Measurements from ENCODE around the gene ARHGAP45. TPM values are rescaled to one million over a fixed set of nuclear protein-coding genes. Genes with fewer than 3 reads are reported as not detected.

The ARHGAP45 gene
- total RNA-seq, 1 donor, result 0.18 TPM

DNA sequence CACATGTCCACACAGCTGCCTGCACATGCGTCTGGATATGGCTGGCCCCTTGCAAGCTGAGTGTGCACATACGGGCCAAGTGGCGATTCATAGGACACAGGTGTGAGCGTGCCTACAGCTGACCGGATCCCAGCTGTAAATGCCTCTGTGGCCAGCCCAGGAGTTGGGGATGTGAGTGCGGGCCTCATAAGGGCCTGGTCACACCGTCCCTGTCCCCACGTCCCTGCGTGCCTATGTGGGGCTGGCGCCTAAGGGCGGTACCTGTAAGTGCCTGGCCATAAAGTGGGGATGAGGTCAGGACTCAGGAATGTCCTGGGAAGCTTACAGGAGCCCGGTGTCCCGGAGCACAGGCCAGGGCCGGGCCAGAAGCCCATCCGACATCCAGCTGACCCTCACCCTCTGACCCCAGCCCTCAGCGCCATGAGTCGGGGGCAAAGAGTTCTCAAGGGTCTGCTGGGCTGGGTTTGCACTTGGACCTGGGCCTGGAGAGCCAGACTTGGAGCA lies 1.3 kb upstream of the ARHGAP45 start:
- TF ChIP-seq CTCF (IDR thresholded peaks at IDR 0.05; ENCODE audit: insufficient read depth, low read length), result no peak
- H3K4me3 ChIP-seq (ENCODE audit: low read depth, low read length), result no peak overlapping the region
- DNase-seq (ENCODE audit: low read depth), result no peak

GRCh38 chr19:1066251-1066747 lies 668 bp upstream of the ARHGAP45 start:
- TF ChIP-seq CTCF (IDR thresholded peaks at IDR 0.05; ENCODE audit: insufficient read depth, low read length), result no peak
- no peak for DNase-seq (ENCODE audit: low read depth)
- H3K4me3 ChIP-seq (ENCODE audit: low read depth, low read length), result no peak overlapping the region

DNA sequence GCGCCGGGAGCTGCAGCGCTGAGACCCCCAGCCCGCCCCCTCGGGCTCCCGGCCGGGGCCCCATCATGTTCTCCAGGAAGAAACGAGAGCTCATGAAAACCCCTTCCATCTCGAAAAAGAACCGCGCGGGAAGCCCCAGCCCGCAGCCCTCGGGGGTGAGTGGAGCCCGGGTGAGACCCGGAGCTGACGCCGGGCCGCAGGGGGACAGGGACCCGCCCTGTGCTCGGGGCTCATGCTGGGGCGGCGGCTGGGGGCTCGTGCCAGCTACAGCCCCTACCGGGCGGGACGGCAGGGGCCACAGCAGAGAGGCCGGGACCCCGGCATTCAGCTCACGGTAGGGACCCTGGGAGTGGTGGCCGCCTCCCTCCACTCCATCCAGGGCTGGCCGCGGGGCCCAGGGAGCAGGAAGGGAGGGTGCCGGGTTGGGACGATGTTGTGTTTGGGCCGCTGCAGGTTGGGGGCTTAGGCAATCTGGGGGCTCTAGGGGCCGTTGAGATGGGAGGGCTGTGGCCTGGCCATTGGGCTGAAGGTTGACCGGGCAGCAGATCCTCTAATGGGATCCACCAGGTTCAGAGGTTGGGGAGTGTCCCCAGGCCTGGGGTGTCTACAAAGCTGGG lies 482 bp downstream of the ARHGAP45 start:
- DNase-seq (ENCODE audit: low read depth), result no peak
- H3K4me3 ChIP-seq (ENCODE audit: low read depth, low read length), result peak overlapping the region; percentile 22
- no peak for TF ChIP-seq CTCF (IDR thresholded peaks at IDR 0.05; ENCODE audit: insufficient read depth, low read length)

DNA sequence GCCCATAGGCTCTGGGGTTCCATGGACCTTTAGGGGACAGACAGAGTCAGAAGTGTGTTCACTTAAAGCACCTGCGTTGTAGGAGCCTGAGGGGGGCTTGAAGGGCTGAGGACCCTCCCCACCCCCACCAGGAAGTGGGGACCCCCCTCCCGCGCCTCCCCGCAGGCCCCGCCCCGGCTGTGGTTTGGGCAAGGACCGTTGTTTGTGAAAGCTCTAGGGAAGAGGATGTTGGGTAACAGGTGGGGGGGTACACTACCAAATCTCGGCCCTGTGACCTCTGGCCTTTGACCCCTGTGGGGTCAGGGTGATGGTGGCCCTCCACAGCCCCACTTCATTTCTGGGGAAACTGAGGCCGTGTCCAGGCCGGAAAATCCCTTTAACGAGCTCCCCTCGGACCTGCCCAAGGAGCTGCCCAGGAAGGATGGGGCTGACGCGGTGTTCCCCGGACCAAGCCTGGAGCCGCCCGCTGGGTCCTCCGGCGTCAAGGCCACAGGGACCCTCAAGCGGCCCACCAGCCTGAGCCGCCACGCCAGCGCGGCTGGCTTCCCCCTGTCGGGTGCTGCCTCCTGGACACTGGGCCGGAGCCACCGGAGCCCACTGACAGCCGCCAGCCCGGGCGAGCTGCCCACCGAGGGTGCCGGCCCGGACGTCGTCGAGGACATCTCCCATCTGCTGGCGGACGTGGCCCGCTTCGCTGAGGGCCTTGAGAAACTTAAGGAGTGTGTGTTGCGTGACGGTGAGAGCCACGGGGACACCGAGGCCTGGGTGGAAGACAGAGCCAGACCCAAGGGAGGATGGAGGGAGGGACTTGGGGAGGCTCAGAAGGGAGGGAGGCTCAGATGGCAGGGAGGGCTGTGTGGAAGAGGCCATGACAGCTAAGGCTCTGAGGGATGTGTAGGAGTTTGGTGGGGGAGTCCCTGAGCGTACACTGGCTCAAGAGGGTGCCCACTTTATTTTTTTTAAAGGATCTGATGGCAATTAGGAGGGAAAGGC lies 1.3 kb downstream of the ARHGAP45 start:
- no peak for TF ChIP-seq CTCF (IDR thresholded peaks at IDR 0.05; ENCODE audit: insufficient read depth, low read length)
- DNase-seq (ENCODE audit: low read depth), result no peak
- H3K4me3 ChIP-seq (ENCODE audit: low read depth, low read length), result no peak overlapping the region

DNA sequence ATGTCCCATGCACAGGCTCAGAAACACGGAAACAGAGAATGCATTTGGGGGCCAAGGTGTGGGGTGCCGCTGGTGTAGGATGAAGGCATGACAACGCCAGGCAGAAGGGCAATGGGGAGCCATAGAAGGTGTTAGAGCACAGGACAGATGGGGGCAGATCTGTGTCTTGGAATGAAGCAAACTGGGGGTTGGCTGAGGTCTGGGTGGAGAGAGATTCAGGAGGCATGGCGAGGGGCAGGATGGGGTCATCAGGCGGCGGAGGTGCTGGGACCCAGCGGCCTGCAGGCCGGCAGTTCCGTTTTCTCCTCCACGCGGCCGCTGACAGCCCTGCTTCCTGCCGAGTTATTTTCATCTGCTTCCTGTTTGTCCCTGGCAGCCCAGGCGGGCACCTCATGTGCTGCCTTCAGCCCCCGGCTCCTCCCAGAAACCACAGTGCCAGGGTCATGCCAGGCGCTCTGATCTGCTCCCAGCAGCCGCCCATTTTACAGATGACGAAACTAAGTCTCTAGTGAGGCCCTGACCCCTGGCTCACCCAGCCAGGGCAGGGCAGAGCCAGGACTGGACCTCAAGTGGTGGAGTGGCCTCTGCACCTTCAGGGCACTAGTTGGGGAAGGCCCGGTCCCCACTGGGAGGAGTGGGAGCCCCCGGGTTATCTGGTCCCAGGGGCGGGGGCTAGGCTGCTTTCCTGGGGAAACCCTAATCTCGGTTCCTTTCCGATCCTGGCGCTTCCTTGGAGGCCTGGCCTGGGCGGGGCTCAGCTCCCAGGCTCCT lies 2.2 kb downstream of the ARHGAP45 start:
- TF ChIP-seq CTCF (IDR thresholded peaks at IDR 0.05; ENCODE audit: insufficient read depth, low read length), result no peak
- DNase-seq (ENCODE audit: low read depth), result no peak
- H3K4me3 ChIP-seq (ENCODE audit: low read depth, low read length), result no peak overlapping the region

- DNase-seq (ENCODE audit: low read depth), result no peak
- H3K4me3 ChIP-seq (ENCODE audit: low read depth, low read length), result no peak overlapping the region
- TF ChIP-seq CTCF (IDR thresholded peaks at IDR 0.05; ENCODE audit: insufficient read depth, low read length), result no peak
Measured at GRCh38 chr19:1070576-1070930, 3.6 kb downstream of the ARHGAP45 start.
